Mesendoderm (in vitro differentiated cells): Measurements from ENCODE around the gene ATP6V1G1. TPM values are rescaled to one million over a fixed set of nuclear protein-coding genes. Genes with fewer than 3 reads are reported as not detected.

Source experiments
- small RNA-seq: library from polyadenylated mRNA; stranded (forward); fragments of <200 nt; extraction: miRNeasy Mini kit (QIAGEN cat#:217004); gene quantifications from one replicate; pipeline ENCODE3, GENCODE V24; 2013; ENCODE audit not compliant: insufficient read depth

ATP6V1G1 gene

Small RNA genes within 50 kb of the gene (small RNA-seq; reads per million reads assigned to genes)
- not detected for gene RF00019
